ENCODE results near the gene PPAT.
"Not testable (repeated sequence)": the region's sequence is repeated elsewhere in the genome, so short reads cannot be mapped to it uniquely, and the experiment has no call there.

PPAT gene

GRCh38 chr4:56374956-56375355 is 60.5 kb downstream of the PPAT start:
- no peak for DNase-seq

GRCh38 chr4:56372774-56373173 is 62.6 kb downstream of the PPAT start:
- DNase-seq: no peak

- no peak for DNase-seq
Observed at GRCh38 chr4:56371426-56372220, 63.8 kb downstream of the PPAT start.

GRCh38 chr4:56370377-56370776 is 65.0 kb downstream of the PPAT start:
- DNase-seq: no peak

DNA sequence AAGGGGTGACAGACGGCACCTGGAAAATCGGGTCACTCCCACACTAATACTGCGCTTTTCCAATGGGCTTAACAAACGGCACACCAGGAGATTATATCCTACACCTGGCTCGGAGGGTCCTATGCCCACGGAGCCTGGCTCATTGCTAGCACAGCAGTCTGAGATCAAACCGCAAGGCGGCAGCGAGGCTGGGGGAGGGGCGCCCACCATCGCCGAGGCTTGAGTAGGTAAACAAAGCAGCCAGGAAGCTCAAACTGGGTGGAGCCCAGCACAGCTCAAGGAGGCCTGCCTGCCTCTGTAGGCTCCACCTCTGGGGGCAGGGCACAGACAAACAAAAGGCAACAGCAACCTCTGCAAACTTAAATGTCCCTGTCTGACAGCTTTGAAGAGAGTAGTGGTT is 72.4 kb downstream of the PPAT start:
- not testable (repeated sequence) for DNase-seq

- no peak for DNase-seq
Observed at GRCh38 chr4:56360071-56360470, 75.3 kb downstream of the PPAT start.

- DNase-seq: no peak
Observed at GRCh38 chr4:56356650-56357049, 78.8 kb downstream of the PPAT start.

- no peak for DNase-seq
Observed at GRCh38 chr4:56348576-56348975, 86.8 kb downstream of the PPAT start.

- DNase-seq: no peak
Observed at GRCh38 chr4:56345458-56345857, 90.0 kb downstream of the PPAT start.

Data from central memory CD4-positive, alpha-beta T cell (primary cell).